Measurements from ENCODE around the gene TBX20.
"Not testable (repeated sequence)": the region's sequence is repeated elsewhere in the genome, so short reads cannot be mapped to it uniquely, and the experiment has no call there.

TBX20 gene

GRCh38 chr7:35215063-35215462 is 38.8 kb downstream of the TBX20 start:
- DNase-seq: not testable (repeated sequence)

GRCh38 chr7:35206924-35207323 is 47.0 kb downstream of the TBX20 start:
- not testable (repeated sequence) for DNase-seq

GRCh38 chr7:35204850-35205249 is 49.0 kb downstream of the TBX20 start:
- not testable (repeated sequence) for DNase-seq

GRCh38 chr7:35204031-35204430 is 49.9 kb downstream of the TBX20 start:
- DNase-seq: not testable (repeated sequence)

GRCh38 chr7:35202353-35202752 is 51.5 kb downstream of the TBX20 start:
- not testable (repeated sequence) for DNase-seq

GRCh38 chr7:35200170-35200569 is 53.7 kb downstream of the TBX20 start:
- not testable (repeated sequence) for DNase-seq

GRCh38 chr7:35198370-35199140 is 55.3 kb downstream of the TBX20 start:
- not testable (repeated sequence) for DNase-seq

GRCh38 chr7:35191571-35191970 is 62.3 kb downstream of the TBX20 start:
- not testable (repeated sequence) for DNase-seq

- DNase-seq: not testable (repeated sequence)
These were observed 63.6 kb downstream of the TBX20 start for GRCh38 chr7:35190146-35190773.

GRCh38 chr7:35186751-35187150 is 67.1 kb downstream of the TBX20 start:
- DNase-seq: not testable (repeated sequence)

- no peak for DNase-seq
These were observed 67.8 kb downstream of the TBX20 start for GRCh38 chr7:35185908-35186731.

- not testable (repeated sequence) for DNase-seq
These were observed 68.4 kb downstream of the TBX20 start for GRCh38 chr7:35185578-35185907.

GRCh38 chr7:35184961-35185360 is 68.9 kb downstream of the TBX20 start:
- not testable (repeated sequence) for DNase-seq

- not testable (repeated sequence) for DNase-seq
These were observed 69.9 kb downstream of the TBX20 start for GRCh38 chr7:35183873-35184503.

GRCh38 chr7:35180665-35181064 is 73.2 kb downstream of the TBX20 start:
- DNase-seq: not testable (repeated sequence)

GRCh38 chr7:35173176-35173575 is 80.7 kb downstream of the TBX20 start:
- DNase-seq: not testable (repeated sequence)

- not testable (repeated sequence) for DNase-seq
These were observed 81.8 kb downstream of the TBX20 start for GRCh38 chr7:35172131-35172530.

GRCh38 chr7:35167658-35168057 is 86.2 kb downstream of the TBX20 start:
- DNase-seq: not testable (repeated sequence)

- not testable (repeated sequence) for DNase-seq
These were observed 86.7 kb downstream of the TBX20 start for GRCh38 chr7:35167158-35167557.

- not testable (repeated sequence) for DNase-seq
These were observed 92.7 kb downstream of the TBX20 start for GRCh38 chr7:35161059-35161740.
